Measurements from ENCODE around the gene UBA52.

DNA sequence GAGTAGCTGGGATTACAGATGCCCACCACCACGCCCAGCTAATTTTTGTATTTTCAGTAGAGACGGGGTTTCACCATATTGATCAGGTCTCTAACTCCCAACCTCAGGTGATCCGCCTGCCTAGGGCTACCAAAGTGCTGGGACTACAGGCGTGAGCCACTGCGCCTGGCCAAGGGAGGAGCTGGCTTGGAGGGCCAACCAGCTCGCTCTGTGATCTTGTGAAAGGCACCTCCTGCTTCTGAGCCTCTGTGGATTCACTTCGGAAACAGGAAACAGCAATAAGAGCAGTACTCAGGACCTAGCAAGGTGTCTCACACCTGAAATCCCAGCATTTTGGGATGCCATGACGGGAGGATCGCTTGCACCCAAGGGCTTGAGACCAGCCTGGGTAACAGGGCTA lies 47.8 kb upstream of the UBA52 start:
- TF ChIP-seq EZH2 (IDR thresholded peaks at IDR 0.05; ENCODE audit: insufficient read depth, poor library complexity, severe bottlenecking) (no peak), EZH2phosphoT487 (IDR thresholded peaks at IDR 0.05; ENCODE audit: insufficient read depth, low read depth) (no peak)

Data from GM23248 (cell line).